DMS 273 (cell line): Measurements from ENCODE around the gene SLIT3.
A peak's percentile ranks its signal among the peaks of the same experiment; 100 is the strongest.

ENCODE experiments used
- DNase-seq: peaks from one replicate; lab custom pipeline; 2025; ENCODE audit not compliant: unreplicated experiment; lab: John Stamatoyannopoulos, UW

Gene SLIT3

GRCh38 chr5:168816661-168817060, 484.3 kb downstream of the SLIT3 start:
- DNase-seq: no peak

GRCh38 chr5:168813184-168813968, 487.6 kb downstream of the SLIT3 start:
- DNase-seq: no peak

GRCh38 chr5:168810641-168811040, 490.3 kb downstream of the SLIT3 start:
- no peak for DNase-seq

- DNase-seq: no peak
These were observed 491.7 kb downstream of the SLIT3 start for GRCh38 chr5:168809218-168809617.

GRCh38 chr5:168808051-168808616, 492.8 kb downstream of the SLIT3 start:
- peak; percentile 7 for DNase-seq

- DNase-seq: no peak
These were observed 493.7 kb downstream of the SLIT3 start for GRCh38 chr5:168807287-168807686.

GRCh38 chr5:168803541-168803940, 497.4 kb downstream of the SLIT3 start:
- DNase-seq: no peak

- DNase-seq: no peak
These were observed 498.6 kb downstream of the SLIT3 start for GRCh38 chr5:168802337-168802736.

GRCh38 chr5:168801567-168801966, 499.4 kb downstream of the SLIT3 start:
- DNase-seq: no peak

- no peak for DNase-seq
These were observed 500.2 kb downstream of the SLIT3 start for GRCh38 chr5:168800701-168801100.

GRCh38 chr5:168798065-168799023, 502.6 kb downstream of the SLIT3 start:
- no peak for DNase-seq

GRCh38 chr5:168796593-168797580, 504.1 kb downstream of the SLIT3 start:
- no peak for DNase-seq

GRCh38 chr5:168796000-168796399, 504.9 kb downstream of the SLIT3 start:
- DNase-seq: no peak

GRCh38 chr5:168793841-168794837, 506.8 kb downstream of the SLIT3 start:
- DNase-seq: peak; percentile 47

- DNase-seq: no peak
These were observed 508.3 kb downstream of the SLIT3 start for GRCh38 chr5:168792678-168793077.

GRCh38 chr5:168790671-168791250, 510.2 kb downstream of the SLIT3 start:
- no peak for DNase-seq

- peak; percentile 15 for DNase-seq
These were observed 510.8 kb downstream of the SLIT3 start for GRCh38 chr5:168790002-168790635.

GRCh38 chr5:168788786-168789185, 512.2 kb downstream of the SLIT3 start:
- no peak for DNase-seq
